Neuronal stem cell (in vitro differentiated cells): ENCODE measurements around the gene FGGY.

ENCODE experiments used
- DNase-seq: peaks from one replicate; pipeline ENCODE4 v3.0.0-alpha.2; 2013; ENCODE audit warnings: low spot score
- H2AFZ ChIP-seq: one replicate; pipeline ENCODE4 v1.6.1; 2013; ENCODE audit warnings: mild to moderate bottlenecking, low read length, inconsistent platforms
- H2AK5ac ChIP-seq: 2 replicates; pipeline ENCODE4 v1.6.1; 2013; ENCODE audit warnings: low read depth, mild to moderate bottlenecking, inconsistent platforms, low read length, moderate library complexity, mixed read lengths
- H2BK120ac ChIP-seq: 2 replicates; pipeline ENCODE4 v1.6.1; 2013; ENCODE audit warnings: low read depth, mild to moderate bottlenecking, inconsistent platforms, low read length, moderate library complexity, mixed read lengths
- H2BK12ac ChIP-seq: one replicate; pipeline ENCODE4 v1.6.1; 2013; ENCODE audit warnings: low read length, inconsistent platforms
- H2BK15ac ChIP-seq: 2 replicates; pipeline ENCODE4 v1.6.1; 2013; ENCODE audit warnings: mild to moderate bottlenecking, low read length, inconsistent platforms, mixed read lengths
- H2BK5ac ChIP-seq: one replicate; pipeline ENCODE4 v1.6.1; 2013; ENCODE audit warnings: inconsistent platforms, mild to moderate bottlenecking, low read length, moderate library complexity
- H3K14ac ChIP-seq: one replicate; pipeline ENCODE4 v1.6.1; 2013; ENCODE audit warnings: low read length, inconsistent platforms
- H3K18ac ChIP-seq: 2 replicates; pipeline ENCODE4 v1.6.1; 2013; ENCODE audit warnings: low read length, inconsistent platforms
- H3K23ac ChIP-seq: 2 replicates; pipeline ENCODE4 v1.6.1; 2013; ENCODE audit warnings: low read depth, mild to moderate bottlenecking, mixed read lengths, low read length, inconsistent platforms; ENCODE audit not compliant: poor library complexity
- H3K27ac ChIP-seq: replicated peaks from 3 replicates; pipeline ENCODE4 v1.5.1; 2013; ENCODE audit warnings: low read length, inconsistent platforms
- H3K27me3 ChIP-seq, 3 experiments: 2 replicates each; pipeline ENCODE4 v1.6.1; 2013; ENCODE audit warnings: low read length in 3 of 3, mild to moderate bottlenecking in 2 of 3, inconsistent platforms in 1 of 3, low read depth in 1 of 3, mixed read lengths in 1 of 3, moderate library complexity in 1 of 3; ENCODE audit not compliant: control insufficient read depth in 3 of 3, insufficient read depth in 3 of 3
- H3K36me3 ChIP-seq, 2 donors: replicated peaks in 1 of 2; 2 replicates each; pipeline ENCODE4 v1.6.1; 2013; ENCODE audit warnings: low read length in 2 of 2; ENCODE audit not compliant: control insufficient read depth in 2 of 2, insufficient read depth in 2 of 2
- H3K4ac ChIP-seq: 2 replicates; pipeline ENCODE4 v1.6.1; 2013; ENCODE audit warnings: inconsistent platforms, mild to moderate bottlenecking, low read length, moderate library complexity
- H3K4me1 ChIP-seq, 2 donors: 1 replicate in 1 of 2; 2 replicates in 1 of 2; pipeline ENCODE4 v1.6.1; 2013; ENCODE audit warnings: low read length in 2 of 2, low read depth in 1 of 2; ENCODE audit not compliant: control insufficient read depth in 2 of 2, insufficient read depth in 1 of 2
- H3K4me2 ChIP-seq: one replicate; pipeline ENCODE4 v1.6.1; 2013; ENCODE audit warnings: mild to moderate bottlenecking, low read length, inconsistent platforms; ENCODE audit not compliant: insufficient read depth, poor library complexity, severe bottlenecking
- H3K4me3 ChIP-seq, 2 donors: 2 replicates each; pipeline ENCODE4 v1.5.1; 2013; ENCODE audit warnings: low read length in 2 of 2, mild to moderate bottlenecking in 2 of 2, inconsistent platforms in 1 of 2, moderate library complexity in 1 of 2
- H3K79me1 ChIP-seq: one replicate; pipeline ENCODE4 v1.6.1; 2013; ENCODE audit warnings: low read depth, mild to moderate bottlenecking, inconsistent platforms, low read length, moderate library complexity
- H3K9ac ChIP-seq: one replicate; pipeline ENCODE4 v1.6.1; 2013; ENCODE audit warnings: mild to moderate bottlenecking, low read depth, low read length, inconsistent platforms; ENCODE audit not compliant: poor library complexity
- H3K9me3 ChIP-seq, 2 donors: replicated peaks in 1 of 2; 2 replicates each; pipeline versions ENCODE3 to v1.6.1; 2013; ENCODE audit warnings: low read length in 2 of 2, mild to moderate bottlenecking in 2 of 2, inconsistent platforms in 1 of 2, low read depth in 1 of 2, mixed read lengths in 1 of 2, moderate library complexity in 1 of 2; ENCODE audit not compliant: control insufficient read depth in 2 of 2, insufficient read depth in 1 of 2
- H4K8ac ChIP-seq: one replicate; pipeline ENCODE4 v1.6.1; 2013; ENCODE audit warnings: low read depth, mild to moderate bottlenecking, inconsistent platforms, low read length, moderate library complexity
- H4K91ac ChIP-seq: one replicate; pipeline ENCODE4 v1.6.1; 2013; ENCODE audit warnings: low read length, low read depth, mild to moderate bottlenecking, inconsistent platforms; ENCODE audit not compliant: poor library complexity
- WGBS, 2 donors: extraction: QIAGEN DNeasy Blood & Tissue Kit; methylation state at CpG; one replicate each; pipeline ENCODE4 v1.1.7; 2013; ENCODE audit warnings: missing lambda C conversion rate in 2 of 2, mixed read lengths in 1 of 2; ENCODE audit not compliant: insufficient read length in 2 of 2, insufficient replicate concordance in 1 of 2; ENCODE audit errors: extremely low coverage in 2 of 2; 5-methylcytosine and 5-hydroxymethylcytosine counted together

FGGY gene

DNA sequence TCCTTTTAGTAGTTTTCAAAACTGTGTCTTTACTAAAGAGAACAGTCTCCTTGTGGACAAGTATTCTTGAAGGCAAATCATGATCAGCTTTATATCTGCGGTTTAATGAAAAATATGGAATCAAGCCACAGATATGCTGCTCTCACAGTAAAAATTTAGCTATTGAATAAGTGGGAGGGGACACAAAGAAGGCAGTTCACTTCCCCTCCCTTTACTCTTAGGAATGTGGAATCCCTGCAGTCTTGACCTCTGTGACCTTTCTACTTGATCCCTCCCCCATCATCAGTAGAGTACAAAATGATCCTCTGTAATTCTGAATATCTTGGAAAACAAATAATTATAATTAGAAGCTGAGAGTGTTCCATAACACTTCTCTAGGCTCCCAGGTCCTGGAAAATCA, 381.1 kb downstream of the FGGY start:
- H3K4me3 ChIP-seq = no peak overlapping the region
- no peak overlapping the region for H3K14ac ChIP-seq
- no peak overlapping the region for H3K18ac ChIP-seq
- H4K91ac ChIP-seq = no peak overlapping the region
- H3K27ac ChIP-seq = peak overlapping the region; percentile 63
- H3K4me2 ChIP-seq = no peak overlapping the region
- H2BK5ac ChIP-seq = no peak overlapping the region
- no peak overlapping the region for H4K8ac ChIP-seq
- peaks cover 16 to 47% of the 10 kb centered on the region in 2 donors for H3K4me1 ChIP-seq
- DNase-seq = peak; percentile 58
- no peak overlapping the region for H2BK12ac ChIP-seq
- no peak overlapping the region for H2AK5ac ChIP-seq
- H2AFZ ChIP-seq = peak overlapping the region; percentile 51
- H3K4ac ChIP-seq = no peak overlapping the region
- no peak overlapping the region for H3K23ac ChIP-seq
- H2BK120ac ChIP-seq = no peak overlapping the region
- no peaks in the 10 kb centered on the region for H3K36me3 ChIP-seq
- H2BK15ac ChIP-seq = no peak overlapping the region
- no peaks in the 10 kb centered on the region for H3K79me1 ChIP-seq
- H3K27me3 ChIP-seq = no peaks in the 10 kb centered on the region
- no peak overlapping the region for H3K9ac ChIP-seq
- no CpG with 5 or more reads among the region's 1 CpG for WGBS, 2 donors
- H3K9me3 ChIP-seq = peaks cover 0 to 7% of the 10 kb centered on the region in 2 donors

DNA sequence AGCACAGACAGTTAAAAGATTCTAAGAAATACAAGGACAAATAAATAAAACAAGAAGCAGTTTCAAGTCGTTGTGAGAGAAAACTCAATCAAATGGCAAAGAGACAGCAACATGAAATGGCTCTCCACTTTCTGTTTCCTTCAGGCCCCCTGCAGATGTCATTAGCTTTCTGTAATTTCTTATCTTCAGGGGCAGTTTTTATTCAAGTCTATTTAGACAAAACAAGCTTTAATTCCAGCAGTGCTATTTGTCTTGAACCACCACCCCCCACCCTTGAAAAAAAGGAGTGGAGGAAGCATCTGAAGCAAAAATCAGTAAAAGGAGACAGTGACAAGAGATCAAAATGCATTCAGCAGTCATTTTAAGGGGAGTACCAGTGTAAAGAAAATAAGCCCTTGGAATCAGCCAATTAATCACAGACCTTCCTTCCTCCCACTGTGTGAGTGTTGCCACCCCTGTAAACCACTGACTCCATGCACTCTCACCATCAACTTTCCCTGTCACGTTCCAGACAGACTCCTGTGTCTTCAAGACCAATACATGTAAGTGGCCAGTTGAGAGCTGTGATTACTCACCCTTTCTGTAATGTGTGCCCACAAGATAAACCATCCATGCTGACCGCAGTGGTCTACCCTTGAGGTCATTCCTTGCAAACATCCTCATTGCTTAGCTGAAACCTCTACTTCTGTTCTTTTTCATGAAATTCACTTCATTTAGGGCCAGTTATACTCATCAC, 381.8 kb downstream of the FGGY start:
- no peak overlapping the region for H2AK5ac ChIP-seq
- no peak overlapping the region for H3K14ac ChIP-seq
- no peak overlapping the region for H3K4me2 ChIP-seq
- H3K79me1 ChIP-seq = no peaks in the 10 kb centered on the region
- H2BK15ac ChIP-seq = no peak overlapping the region
- no peaks in the 10 kb centered on the region for H3K27me3 ChIP-seq
- no peak overlapping the region for H2BK12ac ChIP-seq
- no peak overlapping the region for H2BK120ac ChIP-seq
- no peak overlapping the region for H3K4ac ChIP-seq
- no peak overlapping the region for H4K91ac ChIP-seq
- no peak overlapping the region for H3K18ac ChIP-seq
- H3K4me1 ChIP-seq = peaks cover 14 to 47% of the 10 kb centered on the region in 2 donors
- no CpG with 5 or more reads among the region's 3 CpGs for WGBS, 2 donors
- H2BK5ac ChIP-seq = no peak overlapping the region
- H3K36me3 ChIP-seq = no peaks in the 10 kb centered on the region
- DNase-seq = peak; percentile 42
- no peak overlapping the region for H3K4me3 ChIP-seq
- H3K23ac ChIP-seq = no peak overlapping the region
- peaks cover 0 to 7% of the 10 kb centered on the region in 2 donors for H3K9me3 ChIP-seq
- H3K27ac ChIP-seq = peak overlapping the region; percentile 84
- no peak overlapping the region for H3K9ac ChIP-seq
- H4K8ac ChIP-seq = no peak overlapping the region
- H2AFZ ChIP-seq = peak overlapping the region; percentile 51

DNA sequence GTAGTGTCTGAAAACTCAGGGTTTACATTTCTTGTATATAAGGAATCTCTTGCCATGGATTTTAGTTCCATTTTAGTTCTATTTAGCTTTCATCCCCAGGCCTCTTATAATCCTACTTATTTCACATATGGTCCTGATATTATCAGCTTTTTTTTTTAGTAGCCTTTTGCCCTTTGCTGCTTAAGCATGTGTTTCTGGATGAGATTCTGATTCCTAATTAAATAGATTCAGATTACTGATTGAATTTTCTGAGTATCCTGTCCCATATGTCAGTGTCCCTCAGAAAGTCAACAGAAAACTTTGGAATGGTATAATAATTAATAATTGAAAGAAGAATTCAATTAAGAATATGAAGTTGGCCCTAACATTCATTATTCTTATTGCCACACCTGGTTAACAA, 383.1 kb downstream of the FGGY start:
- no peak for DNase-seq
- peaks cover 11 to 47% of the 10 kb centered on the region in 2 donors for H3K4me1 ChIP-seq
- H3K23ac ChIP-seq = no peak overlapping the region
- H3K9ac ChIP-seq = no peak overlapping the region
- H3K4me3 ChIP-seq = no peak overlapping the region
- no peak overlapping the region for H2BK12ac ChIP-seq
- no peak overlapping the region for H3K27ac ChIP-seq
- no peaks in the 10 kb centered on the region for H3K79me1 ChIP-seq
- H2AK5ac ChIP-seq = no peak overlapping the region
- no peak overlapping the region for H3K4ac ChIP-seq
- H3K4me2 ChIP-seq = no peak overlapping the region
- no peak overlapping the region for H2BK15ac ChIP-seq
- no peak overlapping the region for H4K8ac ChIP-seq
- H3K36me3 ChIP-seq = no peaks in the 10 kb centered on the region
- H3K18ac ChIP-seq = no peak overlapping the region
- H3K27me3 ChIP-seq = no peaks in the 10 kb centered on the region
- peaks cover 0 to 3% of the 10 kb centered on the region in 2 donors for H3K9me3 ChIP-seq
- no peak overlapping the region for H2BK5ac ChIP-seq
- no peak overlapping the region for H3K14ac ChIP-seq
- no peak overlapping the region for H2BK120ac ChIP-seq
- H4K91ac ChIP-seq = no peak overlapping the region
- H2AFZ ChIP-seq = no peak overlapping the region

DNA sequence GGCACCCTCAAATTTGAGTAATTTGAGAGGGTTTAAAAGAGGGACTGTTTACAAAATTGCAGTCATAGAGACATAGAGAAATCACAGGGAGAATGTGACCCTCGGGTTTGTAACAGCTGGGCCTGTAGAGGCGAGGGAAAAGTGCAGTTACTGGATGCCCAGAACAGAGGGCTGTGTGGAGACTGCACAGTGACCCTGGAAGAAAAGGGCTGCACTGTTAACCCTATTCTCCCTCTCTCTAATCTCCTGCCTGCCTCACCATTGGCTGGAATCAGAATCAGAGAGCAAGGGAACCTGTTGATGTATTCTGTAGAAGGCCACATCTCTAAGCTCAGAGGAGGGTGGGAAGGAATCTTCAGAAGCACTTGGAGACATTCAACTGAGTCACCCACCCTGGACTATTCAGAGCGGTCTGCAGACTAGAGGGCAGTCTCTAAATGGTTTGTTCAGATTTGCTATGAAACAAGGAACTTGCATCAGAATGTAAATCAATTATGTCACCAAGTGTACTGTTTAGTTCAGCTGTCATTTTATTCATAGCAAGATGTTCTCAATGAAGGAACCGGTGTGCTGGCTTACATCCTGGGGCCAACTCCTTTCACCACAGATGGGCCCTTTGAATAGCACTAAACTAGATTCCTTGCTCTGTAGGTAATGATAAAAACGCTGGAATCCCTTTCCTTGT, 385.6 kb downstream of the FGGY start:
- H4K91ac ChIP-seq = no peak overlapping the region
- H2BK120ac ChIP-seq = no peak overlapping the region
- no peak overlapping the region for H3K4ac ChIP-seq
- H3K18ac ChIP-seq = no peak overlapping the region
- no peak overlapping the region for H2BK5ac ChIP-seq
- H3K9me3 ChIP-seq = no peaks in the 10 kb centered on the region
- H3K27me3 ChIP-seq = no peaks in the 10 kb centered on the region
- H2AK5ac ChIP-seq = no peak overlapping the region
- peak overlapping the region; percentile 1 for H2AFZ ChIP-seq
- H4K8ac ChIP-seq = no peak overlapping the region
- no peak overlapping the region for H3K4me3 ChIP-seq
- peaks cover 6 to 36% of the 10 kb centered on the region in 2 donors for H3K4me1 ChIP-seq
- H3K14ac ChIP-seq = no peak overlapping the region
- no peak overlapping the region for H2BK12ac ChIP-seq
- H2BK15ac ChIP-seq = no peak overlapping the region
- no CpG with 5 or more reads among the region's 5 CpGs for WGBS, 2 donors
- no peak for DNase-seq
- H3K9ac ChIP-seq = no peak overlapping the region
- H3K23ac ChIP-seq = no peak overlapping the region
- H3K79me1 ChIP-seq = no peaks in the 10 kb centered on the region
- H3K4me2 ChIP-seq = no peak overlapping the region
- no peaks in the 10 kb centered on the region for H3K36me3 ChIP-seq
- no peak overlapping the region for H3K27ac ChIP-seq
